GM21423 (cell line): ENCODE measurements around the gene SUCO.

Experiments
- ATAC-seq: cut with Tn5 transposase; IDR thresholded peaks from one replicate; pipeline ENCODE4 v1.9.1; 2021; ENCODE audit warnings: mild to moderate bottlenecking, moderate library complexity; ENCODE audit not compliant: unreplicated experiment

The SUCO gene

GRCh38 chr1:172514108-172514507 is 18.8 kb upstream of the SUCO start:
- no peak for ATAC-seq

- ATAC-seq, result no peak
These were observed 17.5 kb upstream of the SUCO start for GRCh38 chr1:172515436-172515835.

- no peak for ATAC-seq
These were observed 17.0 kb upstream of the SUCO start for GRCh38 chr1:172515927-172516326.

DNA sequence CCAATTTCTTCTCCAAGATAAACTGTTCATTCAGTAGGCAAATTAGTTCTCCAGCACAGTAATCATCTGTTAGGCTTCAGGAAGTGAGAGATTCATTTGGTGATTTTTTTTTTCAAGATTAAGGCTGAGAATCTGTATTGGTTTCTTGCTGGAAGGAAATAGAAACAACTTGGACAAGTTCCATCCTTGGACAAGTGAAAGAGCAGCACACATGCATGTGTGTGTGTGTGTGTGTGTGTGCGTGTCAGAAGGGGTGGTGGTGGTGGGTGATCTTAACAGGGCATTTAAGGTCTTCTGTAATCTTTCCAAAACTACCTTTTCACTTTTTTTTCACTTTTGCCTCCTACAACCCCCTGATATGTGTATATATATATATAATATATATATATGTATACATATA is 15.9 kb upstream of the SUCO start:
- ATAC-seq, result no peak

GRCh38 chr1:172517545-172517944 is 15.4 kb upstream of the SUCO start:
- ATAC-seq, result no peak

DNA sequence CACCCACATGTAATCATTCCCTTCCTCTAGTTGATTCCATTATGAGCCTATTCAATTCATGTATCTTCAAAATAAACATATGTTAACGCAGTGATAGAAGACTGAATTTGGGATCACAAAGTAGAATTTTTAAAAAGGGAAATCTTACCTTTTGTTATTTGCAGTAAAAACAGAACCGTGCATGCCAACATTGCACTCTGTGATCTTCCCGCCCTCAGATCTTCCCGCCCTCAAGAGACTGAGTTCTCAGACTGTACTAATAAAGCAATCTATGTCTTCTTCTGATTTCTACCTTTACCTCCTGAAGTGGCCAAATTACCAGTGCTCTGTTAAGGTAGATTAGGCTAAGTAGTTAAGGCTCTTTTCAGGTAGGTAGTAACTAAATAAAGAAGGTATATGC is 3.6 kb upstream of the SUCO start:
- ATAC-seq, result no peak

DNA sequence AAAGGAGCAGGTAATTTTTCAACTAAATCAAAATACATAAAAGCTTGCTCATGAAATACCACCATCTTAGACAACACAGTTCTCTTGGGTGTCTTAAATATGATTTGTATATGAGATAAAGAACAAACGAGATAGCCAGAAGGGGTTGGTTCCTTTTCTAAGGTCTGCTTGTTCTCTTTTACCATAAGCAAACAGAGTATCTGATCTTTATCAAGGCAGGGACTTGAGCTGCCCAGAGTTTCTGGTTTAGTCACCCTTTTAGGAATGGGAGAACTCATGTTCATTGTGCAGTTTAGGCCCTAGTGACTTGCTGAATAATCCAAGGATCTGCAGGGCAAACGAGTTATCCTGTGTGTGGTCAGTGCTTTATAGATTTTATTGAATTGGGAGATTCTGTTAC is 3.0 kb upstream of the SUCO start:
- no peak for ATAC-seq

- no peak for ATAC-seq
These were observed 1.4 kb upstream of the SUCO start for GRCh38 chr1:172531412-172532182.

GRCh38 chr1:172532183-172532699 is 709 bp upstream of the SUCO start:
- peak; percentile 66 for ATAC-seq

DNA sequence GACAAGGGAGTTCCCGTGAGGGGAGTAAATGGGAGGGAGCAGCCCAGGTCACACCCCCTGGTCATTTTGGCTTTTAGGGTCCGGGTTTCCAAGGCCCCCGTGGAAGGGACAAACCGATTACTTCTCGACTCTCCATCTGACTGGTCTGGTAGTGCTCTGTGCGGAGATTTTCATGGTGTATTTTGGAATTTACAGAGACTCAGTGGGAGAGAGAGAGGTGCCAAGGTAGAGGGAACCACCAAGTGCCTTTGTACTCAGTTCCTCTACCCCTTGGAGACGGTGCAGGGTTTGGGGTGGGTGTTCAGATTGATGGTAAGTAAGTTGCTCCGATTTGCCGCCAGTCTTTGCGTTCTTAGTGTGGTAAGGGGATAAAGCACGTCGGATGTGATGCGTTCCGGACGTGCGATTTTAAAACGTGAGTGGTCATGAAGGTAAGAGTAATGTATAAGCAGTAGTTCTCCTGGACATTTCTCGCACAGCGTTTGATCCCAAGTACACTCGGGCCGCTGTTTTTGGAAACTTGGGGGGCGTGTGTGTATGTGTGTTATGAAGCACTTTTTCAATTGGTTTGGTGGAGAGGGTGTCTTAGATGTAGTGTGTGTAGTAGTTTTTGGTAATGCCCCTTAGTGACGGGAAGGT is 682 bp downstream of the SUCO start:
- ATAC-seq, result peak; percentile 20

- ATAC-seq, result no peak
These were observed 3.3 kb downstream of the SUCO start for GRCh38 chr1:172536256-172536655.

- ATAC-seq, result no peak
These were observed 4.4 kb downstream of the SUCO start for GRCh38 chr1:172537366-172537765.

DNA sequence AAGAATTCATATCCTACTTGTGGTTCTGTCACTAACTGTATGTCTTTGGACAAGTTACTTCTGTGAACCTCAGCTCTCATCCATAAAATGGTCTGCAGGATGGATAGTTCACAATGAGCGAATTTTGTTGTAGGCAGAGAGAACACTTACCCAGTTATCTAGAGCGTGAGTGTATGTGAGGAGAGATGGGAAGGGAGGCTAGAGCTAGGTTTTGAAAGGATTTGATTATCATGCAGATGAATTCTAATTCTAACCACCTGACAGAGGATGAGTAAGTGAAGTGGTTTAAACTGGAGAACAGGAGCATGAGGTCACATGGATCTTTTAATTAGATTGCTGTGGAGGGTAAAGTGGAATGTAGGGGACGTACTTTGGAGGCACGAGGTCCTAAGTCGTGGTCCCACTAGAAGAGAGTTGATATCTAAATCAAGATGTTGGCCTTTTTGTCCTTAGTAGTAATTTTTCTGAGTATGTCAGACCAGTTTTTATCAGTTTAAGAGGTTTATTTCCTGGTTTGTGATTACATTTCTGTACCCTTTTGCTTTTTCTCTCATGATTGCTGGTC is 5.0 kb downstream of the SUCO start:
- ATAC-seq, result no peak

DNA sequence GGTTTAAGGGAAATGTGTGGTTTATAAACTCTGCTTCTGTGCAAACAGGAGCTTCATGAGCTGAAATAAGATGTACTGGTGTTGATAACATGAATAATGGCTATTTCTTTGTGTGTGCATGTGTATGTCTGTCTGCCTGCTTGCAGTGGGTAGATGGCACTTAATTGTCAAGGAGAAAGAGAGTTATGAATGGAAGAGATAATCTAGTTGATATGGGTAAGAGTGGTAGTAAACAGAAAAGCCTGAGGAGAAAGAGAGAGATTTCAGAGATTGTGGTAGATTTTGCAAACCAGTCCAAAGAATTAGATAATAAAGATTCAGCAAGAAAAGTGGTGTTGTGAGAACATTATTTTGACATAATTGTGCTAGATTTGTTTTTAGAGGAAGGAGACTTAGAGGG is 7.7 kb downstream of the SUCO start:
- no peak for ATAC-seq

- ATAC-seq, result no peak
These were observed 11.6 kb downstream of the SUCO start for GRCh38 chr1:172544481-172545104.

- ATAC-seq, result peak; percentile 91
These were observed 12.6 kb downstream of the SUCO start for GRCh38 chr1:172545396-172546004.

GRCh38 chr1:172547071-172547470 is 14.1 kb downstream of the SUCO start:
- ATAC-seq, result no peak

GRCh38 chr1:172549621-172550280 is 16.8 kb downstream of the SUCO start:
- no peak for ATAC-seq

GRCh38 chr1:172551279-172551678 is 18.3 kb downstream of the SUCO start:
- ATAC-seq, result no peak

- no peak for ATAC-seq
These were observed 22.0 kb downstream of the SUCO start for GRCh38 chr1:172554915-172555314.

- ATAC-seq, result no peak
These were observed 23.5 kb downstream of the SUCO start for GRCh38 chr1:172556461-172556860.
